ENCODE measurements around the gene LCMT2.

Gene LCMT2

GRCh38 chr15:43276563-43277200 lies 53.7 kb downstream of the LCMT2 start:
- DNase-seq, result no peak

- DNase-seq, result no peak
Measured at GRCh38 chr15:43275740-43276562, 54.4 kb downstream of the LCMT2 start.

- DNase-seq, result peak in 1 of 56 donors; percentile 24
Measured at GRCh38 chr15:43274136-43274535, 56.2 kb downstream of the LCMT2 start.

Measured in nucleus accumbens (tissue), 56 donors.